Type B pancreatic cell (in vitro differentiated cells): Measurements from ENCODE around the gene MAG. TPM values are rescaled to one million over a fixed set of nuclear protein-coding genes. Genes with fewer than 3 reads are reported as not detected.
"Not testable (repeated sequence)": the region's sequence is repeated elsewhere in the genome, so short reads cannot be mapped to it uniquely, and the experiment has no call there.

Source experiments
- DNase-seq: peaks from one replicate; pipeline ENCODE4 v3.0.0; 2021; ENCODE audit warnings: mixed read lengths; ENCODE audit not compliant: unreplicated experiment; ENCODE audit errors: extremely low spot score
- H3K27ac Mint-ChIP-seq: 2 replicates; pipeline ENCODE4 v1.8.0; 2021; ENCODE audit warnings: mild to moderate bottlenecking, mixed read lengths
- H3K27me3 Mint-ChIP-seq: 2 replicates; pipeline ENCODE4 v1.8.0; 2021; ENCODE audit warnings: mixed read lengths
- H3K36me3 Mint-ChIP-seq: 2 replicates; pipeline ENCODE4 v1.8.0; 2021; ENCODE audit warnings: mixed read lengths
- H3K4me1 Mint-ChIP-seq: one replicate; pipeline ENCODE4 v1.8.0; 2021; ENCODE audit warnings: mixed read lengths; ENCODE audit not compliant: unreplicated experiment
- H3K4me3 Mint-ChIP-seq: 2 replicates; pipeline ENCODE4 v1.8.0; 2021; ENCODE audit warnings: mild to moderate bottlenecking, mixed read lengths
- H3K9me3 Mint-ChIP-seq: 2 replicates; pipeline ENCODE4 v1.8.0; 2021; ENCODE audit warnings: mixed read lengths
- total RNA-seq: library from RNA; stranded (reverse); gene quantifications from 2 replicates; pipeline ENCODE4 v1.2.1, GENCODE V29; 2021; ENCODE audit warnings: low replicate concordance
- TF ChIP-seq, protein P1 (sequence below): fragments of 200-600 bp; sonication (generic); conservative IDR thresholded peaks from 2 replicates; pipeline ENCODE4 v1.5.0; 2021; ENCODE audit warnings: antibody characterized with exemption, mild to moderate bottlenecking

Gene MAG
- total RNA-seq, 1 donor from 2014 or later = not detected

GRCh38 chr19:35353635-35354034 is 61.7 kb downstream of the MAG start:
- Mint-ChIP-seq H3K9me3 (no peaks in the 10 kb centered on the region), H3K36me3 (no peaks in the 10 kb centered on the region), H3K27me3 (peaks cover 5% of the 10 kb centered on the region), H3K27ac (no peak overlapping the region), H3K4me1 (peaks cover 10% of the 10 kb centered on the region), H3K4me3 (no peak overlapping the region)
- DNase-seq = peak; percentile 18
- TF ChIP-seq, protein P1, sequence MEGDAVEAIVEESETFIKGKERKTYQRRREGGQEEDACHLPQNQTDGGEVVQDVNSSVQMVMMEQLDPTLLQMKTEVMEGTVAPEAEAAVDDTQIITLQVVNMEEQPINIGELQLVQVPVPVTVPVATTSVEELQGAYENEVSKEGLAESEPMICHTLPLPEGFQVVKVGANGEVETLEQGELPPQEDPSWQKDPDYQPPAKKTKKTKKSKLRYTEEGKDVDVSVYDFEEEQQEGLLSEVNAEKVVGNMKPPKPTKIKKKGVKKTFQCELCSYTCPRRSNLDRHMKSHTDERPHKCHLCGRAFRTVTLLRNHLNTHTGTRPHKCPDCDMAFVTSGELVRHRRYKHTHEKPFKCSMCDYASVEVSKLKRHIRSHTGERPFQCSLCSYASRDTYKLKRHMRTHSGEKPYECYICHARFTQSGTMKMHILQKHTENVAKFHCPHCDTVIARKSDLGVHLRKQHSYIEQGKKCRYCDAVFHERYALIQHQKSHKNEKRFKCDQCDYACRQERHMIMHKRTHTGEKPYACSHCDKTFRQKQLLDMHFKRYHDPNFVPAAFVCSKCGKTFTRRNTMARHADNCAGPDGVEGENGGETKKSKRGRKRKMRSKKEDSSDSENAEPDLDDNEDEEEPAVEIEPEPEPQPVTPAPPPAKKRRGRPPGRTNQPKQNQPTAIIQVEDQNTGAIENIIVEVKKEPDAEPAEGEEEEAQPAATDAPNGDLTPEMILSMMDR = no peak

DNA sequence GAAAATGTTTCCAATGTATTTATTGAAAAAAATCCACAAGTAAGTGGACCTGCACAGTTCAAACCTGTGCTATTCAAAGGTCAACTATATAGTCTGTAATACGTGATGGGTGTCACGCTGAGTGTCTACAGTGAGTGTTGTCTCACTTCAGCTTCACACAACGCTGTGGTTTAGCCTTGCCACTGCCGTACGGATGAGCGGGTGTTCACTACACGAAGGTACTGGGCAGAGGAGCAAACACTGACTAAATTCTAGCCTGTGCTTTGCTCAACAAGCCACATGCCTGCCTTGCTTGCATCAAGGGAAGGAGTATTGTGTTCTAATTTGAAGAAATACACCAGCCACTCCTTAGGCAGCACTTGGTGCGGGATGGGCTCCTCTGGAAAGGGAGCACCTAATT is 62.9 kb downstream of the MAG start:
- no peaks in the 10 kb centered on the region for H3K9me3 Mint-ChIP-seq
- no peak overlapping the region for H3K27ac Mint-ChIP-seq
- TF ChIP-seq, protein P1 = no peak
- no peak overlapping the region for H3K4me3 Mint-ChIP-seq
- H3K4me1 Mint-ChIP-seq = peaks cover 10% of the 10 kb centered on the region
- no peaks in the 10 kb centered on the region for H3K36me3 Mint-ChIP-seq
- H3K27me3 Mint-ChIP-seq = peaks cover 5% of the 10 kb centered on the region
- DNase-seq = no peak

DNA sequence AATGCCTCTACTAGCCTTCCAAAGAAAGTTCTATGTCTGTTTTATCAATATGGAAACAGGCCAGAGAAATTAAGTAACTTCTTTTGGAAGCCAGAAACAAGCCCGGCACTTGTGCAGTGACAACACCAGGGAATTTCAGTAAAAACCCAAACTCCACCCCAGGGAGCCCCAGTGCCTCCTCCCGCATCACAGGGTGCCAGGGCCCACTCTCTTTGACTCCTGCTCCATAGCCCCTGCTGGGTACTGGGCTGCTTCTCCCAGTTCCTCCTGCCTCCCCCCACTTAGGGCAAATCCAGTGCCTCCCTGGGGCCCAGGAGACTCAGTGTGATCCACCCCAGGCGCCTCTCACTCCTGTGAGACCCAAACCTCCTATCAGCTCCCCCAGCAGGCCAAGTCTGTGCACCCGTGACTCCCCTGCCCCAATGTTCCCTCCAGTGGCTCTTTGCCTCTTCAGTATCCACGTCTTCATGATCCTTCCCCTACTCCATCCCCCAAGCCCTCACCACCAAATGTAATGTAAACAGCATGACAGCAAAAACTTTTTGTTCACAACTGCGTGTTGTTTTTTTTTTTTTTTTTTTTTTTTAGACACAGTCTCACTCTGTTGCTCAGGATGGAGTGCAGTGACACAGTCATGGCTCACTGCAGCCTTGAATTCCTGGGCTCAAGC is 64.0 kb downstream of the MAG start:
- Mint-ChIP-seq H3K4me1 (peaks cover 10% of the 10 kb centered on the region), H3K36me3 (no peaks in the 10 kb centered on the region), H3K27ac (no peak overlapping the region), H3K4me3 (no peak overlapping the region), H3K9me3 (no peaks in the 10 kb centered on the region), H3K27me3 (peaks cover 5% of the 10 kb centered on the region)
- DNase-seq = peak; percentile 36
- TF ChIP-seq, protein P1 = no peak

GRCh38 chr19:35357867-35358573 is 66.1 kb downstream of the MAG start, which contains the start of gene FFAR3:
TSS of gene FFAR3 (plus strand) at chr19:35358460. CDS start at chr19:35358891, 431 bp downstream.
- no peaks in the 10 kb centered on the region for H3K27me3 Mint-ChIP-seq
- no peaks in the 10 kb centered on the region for H3K36me3 Mint-ChIP-seq
- no peaks in the 10 kb centered on the region for H3K9me3 Mint-ChIP-seq
- H3K4me1 Mint-ChIP-seq = peaks cover 4% of the 10 kb centered on the region
- TF ChIP-seq, protein P1 = no peak
- DNase-seq = no peak
- peak within 1 kb of the TSS; percentile 40 for H3K27ac Mint-ChIP-seq
- no peak within 1 kb of the TSS for H3K4me3 Mint-ChIP-seq

DNA sequence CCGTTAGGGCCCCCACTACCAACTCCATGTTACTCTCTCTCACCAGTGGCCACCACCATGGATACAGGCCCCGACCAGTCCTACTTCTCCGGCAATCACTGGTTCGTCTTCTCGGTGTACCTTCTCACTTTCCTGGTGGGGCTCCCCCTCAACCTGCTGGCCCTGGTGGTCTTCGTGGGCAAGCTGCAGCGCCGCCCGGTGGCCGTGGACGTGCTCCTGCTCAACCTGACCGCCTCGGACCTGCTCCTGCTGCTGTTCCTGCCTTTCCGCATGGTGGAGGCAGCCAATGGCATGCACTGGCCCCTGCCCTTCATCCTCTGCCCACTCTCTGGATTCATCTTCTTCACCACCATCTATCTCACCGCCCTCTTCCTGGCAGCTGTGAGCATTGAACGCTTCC is 66.9 kb downstream of the MAG start:
- H3K27me3 Mint-ChIP-seq, H3K27ac Mint-ChIP-seq, H3K36me3 Mint-ChIP-seq, H3K4me1 Mint-ChIP-seq, H3K9me3 Mint-ChIP-seq, DNase-seq, H3K4me3 Mint-ChIP-seq: not testable (repeated sequence)

GRCh38 chr19:35359395-35359794 is 67.4 kb downstream of the MAG start:
- H3K27me3 Mint-ChIP-seq, H3K27ac Mint-ChIP-seq, H3K9me3 Mint-ChIP-seq, H3K4me3 Mint-ChIP-seq, H3K36me3 Mint-ChIP-seq, H3K4me1 Mint-ChIP-seq: not testable (repeated sequence)
- peak; percentile 43 for DNase-seq

- H3K4me1 Mint-ChIP-seq, H3K27me3 Mint-ChIP-seq, H3K36me3 Mint-ChIP-seq, H3K9me3 Mint-ChIP-seq, H3K27ac Mint-ChIP-seq, H3K4me3 Mint-ChIP-seq: not testable (repeated sequence)
- DNase-seq = peak; percentile 22
Observed at GRCh38 chr19:35360081-35360480, 68.1 kb downstream of the MAG start.
